Measurements from ENCODE around the gene THBS1. TPM values are rescaled to one million over a fixed set of nuclear protein-coding genes. Genes with fewer than 3 reads are reported as not detected.

The THBS1 gene
- total and polyA plus RNA-seq, 8 donors: 126 to 570 (median 178) TPM

GRCh38 chr15:39609166-39609916 is 28.5 kb downstream of the THBS1 start:
- H3K27ac ChIP-seq: no peak overlapping the region
- peaks cover 0 to 41% of the 10 kb centered on the region in 2 donors for H3K9me3 ChIP-seq
- ATAC-seq (no peak), DNase-seq (no peak)
- intact Hi-C loops (cut with DNase I): no loop called here
- H3K27me3 ChIP-seq: no peaks in the 10 kb centered on the region
- no peaks in the 10 kb centered on the region for H3K36me3 ChIP-seq
- TF ChIP-seq, protein P1, sequence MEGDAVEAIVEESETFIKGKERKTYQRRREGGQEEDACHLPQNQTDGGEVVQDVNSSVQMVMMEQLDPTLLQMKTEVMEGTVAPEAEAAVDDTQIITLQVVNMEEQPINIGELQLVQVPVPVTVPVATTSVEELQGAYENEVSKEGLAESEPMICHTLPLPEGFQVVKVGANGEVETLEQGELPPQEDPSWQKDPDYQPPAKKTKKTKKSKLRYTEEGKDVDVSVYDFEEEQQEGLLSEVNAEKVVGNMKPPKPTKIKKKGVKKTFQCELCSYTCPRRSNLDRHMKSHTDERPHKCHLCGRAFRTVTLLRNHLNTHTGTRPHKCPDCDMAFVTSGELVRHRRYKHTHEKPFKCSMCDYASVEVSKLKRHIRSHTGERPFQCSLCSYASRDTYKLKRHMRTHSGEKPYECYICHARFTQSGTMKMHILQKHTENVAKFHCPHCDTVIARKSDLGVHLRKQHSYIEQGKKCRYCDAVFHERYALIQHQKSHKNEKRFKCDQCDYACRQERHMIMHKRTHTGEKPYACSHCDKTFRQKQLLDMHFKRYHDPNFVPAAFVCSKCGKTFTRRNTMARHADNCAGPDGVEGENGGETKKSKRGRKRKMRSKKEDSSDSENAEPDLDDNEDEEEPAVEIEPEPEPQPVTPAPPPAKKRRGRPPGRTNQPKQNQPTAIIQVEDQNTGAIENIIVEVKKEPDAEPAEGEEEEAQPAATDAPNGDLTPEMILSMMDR (IDR thresholded peaks at IDR 0.05): no peak
- no peaks in the 10 kb centered on the region for H3K4me1 ChIP-seq
- no peak overlapping the region for H3K4me3 ChIP-seq

DNA sequence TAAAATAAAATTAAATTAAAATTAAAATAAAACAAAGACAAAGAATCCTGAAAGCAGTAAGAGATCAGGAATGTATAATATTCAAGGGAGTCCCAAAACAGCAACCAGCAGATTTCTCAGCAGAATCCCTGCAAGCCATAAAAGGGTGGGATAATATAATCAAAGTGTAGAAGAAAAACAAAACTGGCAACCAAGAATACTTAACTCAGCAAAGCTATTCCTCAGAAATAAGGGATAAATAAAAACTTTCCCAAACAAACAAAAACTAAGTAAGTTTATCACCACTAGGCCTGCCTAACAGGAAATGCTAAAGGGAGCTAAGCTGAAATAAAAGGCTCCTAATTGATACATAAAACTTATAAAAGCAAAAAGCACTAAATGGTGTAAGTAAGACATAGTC is 29.8 kb downstream of the THBS1 start:
- DNase-seq (no peak), ATAC-seq (no peak)
- Histone ChIP-seq H3K4me1 (no peaks in the 10 kb centered on the region), H3K9me3 (peaks cover 0 to 44% of the 10 kb centered on the region in 2 donors), H3K36me3 (no peaks in the 10 kb centered on the region), H3K27me3 (no peaks in the 10 kb centered on the region), H3K4me3 (no peak overlapping the region), H3K27ac (no peak overlapping the region)
- intact Hi-C loops (cut with DNase I): no loop called here
- TF ChIP-seq, protein P1 (IDR thresholded peaks at IDR 0.05): no peak

DNA sequence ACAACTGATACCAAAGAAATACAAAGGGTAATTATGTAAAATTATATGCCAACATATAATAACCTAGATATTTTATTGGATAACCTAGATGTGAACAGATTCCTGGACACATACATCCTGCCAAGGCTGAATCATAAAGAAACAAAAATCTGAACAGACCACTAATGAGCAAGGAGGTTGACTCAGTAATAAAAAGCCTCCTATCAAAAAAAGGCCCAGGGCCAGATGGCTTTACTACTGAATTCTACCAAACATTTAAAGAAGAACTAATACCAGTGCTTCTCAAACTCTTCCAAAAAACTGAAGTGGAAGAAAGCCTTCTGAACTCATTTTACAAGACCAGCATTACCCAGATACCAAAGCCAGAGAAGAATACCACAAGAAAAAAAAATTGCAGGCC is 32.4 kb downstream of the THBS1 start:
- no peak for ATAC-seq
- Histone ChIP-seq H3K27ac (no peak overlapping the region), H3K4me3 (no peak overlapping the region), H3K27me3 (no peaks in the 10 kb centered on the region), H3K36me3 (no peaks in the 10 kb centered on the region), H3K9me3 (peaks cover 0 to 44% of the 10 kb centered on the region in 2 donors), H3K4me1 (no peaks in the 10 kb centered on the region)
- intact Hi-C loops (cut with DNase I): no loop called here
- TF ChIP-seq, protein P1 (IDR thresholded peaks at IDR 0.05): no peak
- DNase-seq: no peak

GRCh38 chr15:39613861-39614260 is 33.0 kb downstream of the THBS1 start:
- intact Hi-C loops (cut with DNase I): no loop called here
- TF ChIP-seq, protein P1 (IDR thresholded peaks at IDR 0.05): no peak
- peaks cover 0 to 44% of the 10 kb centered on the region in 2 donors for H3K9me3 ChIP-seq
- H3K4me3 ChIP-seq: no peak overlapping the region
- no peak for DNase-seq
- no peak overlapping the region for H3K27ac ChIP-seq
- H3K27me3 ChIP-seq: no peaks in the 10 kb centered on the region
- H3K36me3 ChIP-seq: no peaks in the 10 kb centered on the region
- no peak for ATAC-seq
- H3K4me1 ChIP-seq: no peaks in the 10 kb centered on the region

GRCh38 chr15:39616731-39617455 is 36.0 kb downstream of the THBS1 start:
- H3K27ac ChIP-seq: no peak overlapping the region
- intact Hi-C loops (cut with DNase I): no loop called here
- no peak for ATAC-seq
- no peaks in the 10 kb centered on the region for H3K27me3 ChIP-seq
- TF ChIP-seq, protein P1 (IDR thresholded peaks at IDR 0.05): no peak
- H3K4me3 ChIP-seq: no peak overlapping the region
- peaks cover 0 to 18% of the 10 kb centered on the region in 2 donors for H3K9me3 ChIP-seq
- H3K4me1 ChIP-seq: no peaks in the 10 kb centered on the region
- no peak for DNase-seq
- no peaks in the 10 kb centered on the region for H3K36me3 ChIP-seq

Measured in left lung (tissue), 10 donors.